Nephron progenitor cell (in vitro differentiated cells): ENCODE data around the gene PIGV.

ENCODE experiments used
- DNase-seq: peaks from one replicate; pipeline ENCODE4 v3.0.0; 2021
- H3K27ac Mint-ChIP-seq: 2 replicates; pipeline ENCODE4 v1.8.0; 2021; ENCODE audit warnings: mild to moderate bottlenecking, moderate library complexity, mixed read lengths
- H3K27me3 Mint-ChIP-seq: 2 replicates; pipeline ENCODE4 v1.8.0; 2021; ENCODE audit warnings: mild to moderate bottlenecking, low read depth, mixed read lengths; ENCODE audit not compliant: poor library complexity
- H3K36me3 Mint-ChIP-seq: 2 replicates; pipeline ENCODE4 v1.8.0; 2021; ENCODE audit warnings: low read depth, mixed read lengths
- H3K4me1 Mint-ChIP-seq: 2 replicates; pipeline ENCODE4 v1.8.0; 2021; ENCODE audit warnings: mixed read lengths
- H3K4me3 Mint-ChIP-seq: 2 replicates; pipeline ENCODE4 v1.8.0; 2021; ENCODE audit warnings: mild to moderate bottlenecking, moderate library complexity, mixed read lengths
- H3K9me3 Mint-ChIP-seq: 2 replicates; pipeline ENCODE4 v1.8.0; 2021; ENCODE audit warnings: mild to moderate bottlenecking, moderate library complexity, mixed read lengths
- CTCF ChIP-seq: fragments of 200-600 bp; sonication (generic); IDR thresholded peaks from 2 replicates; pipeline ENCODE4 v1.5.0; 2021; ENCODE audit warnings: antibody characterized with exemption

The PIGV gene

GRCh38 chr1:26752519-26752918 lies 35.2 kb upstream of the PIGV start:
- Mint-ChIP-seq H3K36me3 (peaks cover 78% of the 10 kb centered on the region), H3K4me1 (no peaks in the 10 kb centered on the region), H3K9me3 (no peaks in the 10 kb centered on the region), H3K4me3 (no peak overlapping the region), H3K27ac (peak overlapping the region; percentile 38), H3K27me3 (peaks cover 2% of the 10 kb centered on the region)
- no peak for DNase-seq
- TF ChIP-seq CTCF: no peak

- no peaks in the 10 kb centered on the region for H3K9me3 Mint-ChIP-seq
- DNase-seq: no peak
- peak overlapping the region; percentile 88 for H3K27ac Mint-ChIP-seq
- no peaks in the 10 kb centered on the region for H3K4me1 Mint-ChIP-seq
- TF ChIP-seq CTCF: no peak
- H3K4me3 Mint-ChIP-seq: no peak overlapping the region
- peaks cover 77% of the 10 kb centered on the region for H3K36me3 Mint-ChIP-seq
- no peaks in the 10 kb centered on the region for H3K27me3 Mint-ChIP-seq
Observed at GRCh38 chr1:26754086-26754874, 33.5 kb upstream of the PIGV start.

GRCh38 chr1:26758358-26758757 lies 29.4 kb upstream of the PIGV start:
- TF ChIP-seq CTCF: no peak
- no peaks in the 10 kb centered on the region for H3K4me1 Mint-ChIP-seq
- peak overlapping the region; percentile 90 for H3K27ac Mint-ChIP-seq
- DNase-seq: no peak
- peaks cover 77% of the 10 kb centered on the region for H3K36me3 Mint-ChIP-seq
- no peaks in the 10 kb centered on the region for H3K27me3 Mint-ChIP-seq
- no peak overlapping the region for H3K4me3 Mint-ChIP-seq
- H3K9me3 Mint-ChIP-seq: no peaks in the 10 kb centered on the region

- Mint-ChIP-seq H3K27ac (no peak overlapping the region), H3K4me1 (no peaks in the 10 kb centered on the region), H3K36me3 (peaks cover 73% of the 10 kb centered on the region)
Observed at GRCh38 chr1:26759531-26759930, 28.2 kb upstream of the PIGV start.

GRCh38 chr1:26761217-26761616 lies 26.5 kb upstream of the PIGV start:
- no peaks in the 10 kb centered on the region for H3K4me1 Mint-ChIP-seq
- no peak overlapping the region for H3K27ac Mint-ChIP-seq
- no peak overlapping the region for H3K4me3 Mint-ChIP-seq
- no peaks in the 10 kb centered on the region for H3K27me3 Mint-ChIP-seq
- no peaks in the 10 kb centered on the region for H3K9me3 Mint-ChIP-seq
- no peak for DNase-seq
- TF ChIP-seq CTCF: no peak
- peaks cover 76% of the 10 kb centered on the region for H3K36me3 Mint-ChIP-seq

More at GRCh38 chr1:26759531-26759930, 28.2 kb upstream of the PIGV start:
- Mint-ChIP-seq H3K9me3 (no peaks in the 10 kb centered on the region), H3K4me3 (no peak overlapping the region), H3K27me3 (no peaks in the 10 kb centered on the region)
- TF ChIP-seq CTCF: no peak
- no peak for DNase-seq

- H3K4me3 Mint-ChIP-seq: no peak overlapping the region
- H3K9me3 Mint-ChIP-seq: no peaks in the 10 kb centered on the region
- DNase-seq: no peak
- TF ChIP-seq CTCF: no peak
- no peaks in the 10 kb centered on the region for H3K27me3 Mint-ChIP-seq
- H3K27ac Mint-ChIP-seq: peak overlapping the region; percentile 78
- peaks cover 92% of the 10 kb centered on the region for H3K36me3 Mint-ChIP-seq
- H3K4me1 Mint-ChIP-seq: peaks cover 16% of the 10 kb centered on the region
Observed at GRCh38 chr1:26767714-26768113, 20.0 kb upstream of the PIGV start.
